Activated naive CD8-positive, alpha-beta T cell treated with anti-CD3 and anti-CD28 coated beads, Interleukin-2, amount 50 U/mL, for 16 hours (primary cell): ENCODE data around the gene ZFAND2B.

Experiments
- DNase-seq: peaks from one replicate; pipeline ENCODE4 v3.0.0-alpha.2; 2020; ENCODE audit warnings: low read depth, low spot score

The ZFAND2B gene, protein sequence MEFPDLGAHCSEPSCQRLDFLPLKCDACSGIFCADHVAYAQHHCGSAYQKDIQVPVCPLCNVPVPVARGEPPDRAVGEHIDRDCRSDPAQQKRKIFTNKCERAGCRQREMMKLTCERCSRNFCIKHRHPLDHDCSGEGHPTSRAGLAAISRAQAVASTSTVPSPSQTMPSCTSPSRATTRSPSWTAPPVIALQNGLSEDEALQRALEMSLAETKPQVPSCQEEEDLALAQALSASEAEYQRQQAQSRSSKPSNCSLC

DNA sequence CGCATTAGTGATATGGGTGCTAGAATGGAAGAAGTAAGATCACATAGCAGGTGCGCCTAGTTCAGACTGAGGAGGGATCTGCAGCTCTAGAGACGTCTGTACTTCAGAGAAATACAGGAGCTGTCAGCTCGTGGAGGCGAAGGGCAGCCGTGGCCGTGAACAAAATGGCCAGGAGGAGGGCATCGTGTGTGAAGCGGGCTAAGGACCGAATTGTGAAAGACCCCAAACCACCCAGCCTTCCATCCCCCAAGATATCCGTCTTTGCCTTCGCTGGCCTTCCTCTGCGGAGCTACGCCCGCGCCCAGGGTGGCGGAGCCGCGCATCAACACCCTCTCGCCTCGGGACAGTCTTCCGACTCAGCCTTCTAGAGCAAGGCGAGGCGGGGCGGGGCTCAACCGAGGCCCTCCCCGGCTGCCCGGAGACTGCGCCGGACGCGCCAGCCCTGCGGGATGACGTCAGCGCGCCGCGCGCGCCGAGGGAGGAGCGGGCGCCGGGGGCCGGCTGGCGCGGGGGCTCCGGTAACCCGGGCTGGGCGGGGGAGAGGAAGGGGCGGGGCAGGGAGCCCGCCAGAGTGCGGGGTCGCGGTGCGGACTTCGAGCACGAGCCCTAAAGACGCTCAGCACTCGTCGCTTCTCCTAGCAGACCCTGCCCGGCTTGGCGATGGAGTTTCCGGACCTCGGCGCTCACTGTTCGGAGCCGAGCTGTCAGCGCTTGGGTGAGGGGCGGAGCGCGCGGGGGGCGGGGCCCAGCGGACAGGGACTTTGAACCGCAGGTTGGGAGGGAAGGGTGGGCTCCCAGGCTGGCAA lies at the start of gene ZFAND2B:
TSS of gene ZFAND2B (plus strand) at position 455 of the 806 bp plus-strand sequence. CDS start at position 661, 206 bp downstream.
- peak; percentile 87 for DNase-seq

DNA sequence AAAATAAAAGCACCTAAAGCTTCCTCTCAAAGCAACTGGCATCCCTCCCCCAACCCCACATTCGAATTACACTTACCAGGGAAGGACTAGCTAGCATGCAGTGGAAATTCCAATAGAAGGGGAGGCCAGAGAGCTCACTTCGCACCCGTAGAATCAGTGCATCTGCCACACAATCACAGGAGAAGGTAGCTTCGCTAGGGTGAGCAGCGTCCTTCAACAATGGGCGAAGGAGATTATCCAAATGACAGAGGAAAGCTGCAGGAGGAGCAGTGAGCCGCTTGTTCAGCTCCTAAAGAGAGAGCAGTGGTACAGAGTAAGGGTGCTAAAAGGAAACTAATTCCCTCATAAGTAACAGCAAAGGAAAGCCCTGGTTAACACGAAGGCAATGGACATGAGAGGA lies 49.2 kb upstream of the ZFAND2B start:
- DNase-seq = no peak

DNA sequence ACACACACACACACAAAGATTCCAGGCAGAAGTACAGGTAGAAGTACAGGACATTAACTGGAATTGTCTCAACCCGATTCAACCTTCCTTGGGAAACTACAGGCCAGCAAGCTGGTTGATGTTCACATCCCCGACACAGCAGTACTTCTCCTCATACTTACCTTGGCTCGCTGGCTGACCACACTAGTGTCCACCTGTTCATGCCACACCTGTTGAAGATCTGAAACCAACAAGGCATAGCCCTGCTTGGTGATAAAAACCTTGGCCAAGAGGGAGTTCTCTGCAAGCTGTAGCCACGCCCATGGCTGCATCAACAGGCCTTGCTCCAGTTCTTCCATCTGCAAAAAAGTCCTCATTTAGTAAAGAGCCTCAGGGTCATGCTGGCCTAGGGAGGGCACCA lies 48.6 kb upstream of the ZFAND2B start:
- DNase-seq = no peak

- DNase-seq = no peak
These were observed 48.0 kb upstream of the ZFAND2B start for GRCh38 chr2:219158586-219158985.

GRCh38 chr2:219159771-219160185 lies 46.8 kb upstream of the ZFAND2B start:
- no peak for DNase-seq

- DNase-seq = peak; percentile 86
These were observed 46.2 kb upstream of the ZFAND2B start, which contains the start of gene NHEJ1 for GRCh38 chr2:219160186-219161017. Gene NHEJ1, minus strand, starts transcription at chr2:219160815. Its CDS starts 2,453 bp downstream, at chr2:219158362.

- DNase-seq = no peak
These were observed 45.5 kb upstream of the ZFAND2B start for GRCh38 chr2:219161097-219161496.

- DNase-seq = no peak
These were observed 43.4 kb upstream of the ZFAND2B start for GRCh38 chr2:219163156-219163555.

DNA sequence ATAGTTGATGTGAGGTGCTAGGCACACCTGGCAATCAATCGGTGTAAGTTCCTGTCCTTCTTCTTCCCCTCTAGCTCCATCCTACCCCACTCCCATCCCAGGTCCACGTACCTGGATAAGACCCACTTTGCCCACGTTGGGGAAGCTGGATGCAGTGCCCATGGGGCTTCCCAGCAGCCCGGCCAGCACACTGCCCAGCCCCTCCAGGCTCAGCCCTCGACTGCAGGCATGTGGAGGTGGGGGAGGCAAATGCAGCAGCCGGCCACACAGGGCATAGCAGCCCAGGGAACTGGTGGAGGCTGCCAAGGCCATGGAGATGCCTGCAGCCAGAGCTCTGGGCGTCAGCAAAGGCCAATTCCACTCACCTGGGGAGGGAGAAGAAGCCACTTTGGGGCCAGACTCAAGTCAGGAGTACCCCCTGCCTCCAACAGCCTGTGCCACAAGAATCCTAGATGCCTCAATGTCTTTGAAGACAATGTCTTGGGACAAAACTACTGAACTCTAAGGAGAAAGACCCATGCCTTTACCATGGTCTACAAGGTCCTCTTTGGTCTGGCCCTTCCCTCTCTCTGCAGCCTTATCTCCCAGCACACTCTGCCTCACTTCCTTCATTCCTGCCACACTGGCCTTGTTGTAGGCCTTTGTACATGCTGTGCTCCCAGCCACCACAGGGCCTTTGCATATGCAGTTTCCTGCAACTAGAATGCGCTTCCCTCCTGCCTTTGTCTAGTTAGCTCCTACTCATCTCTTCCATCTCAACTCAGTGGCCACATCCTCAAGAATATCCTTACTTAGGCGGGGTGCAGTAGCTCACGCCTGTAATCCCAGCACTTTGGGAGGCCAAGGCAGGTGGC lies 41.3 kb upstream of the ZFAND2B start:
- no peak for DNase-seq

DNA sequence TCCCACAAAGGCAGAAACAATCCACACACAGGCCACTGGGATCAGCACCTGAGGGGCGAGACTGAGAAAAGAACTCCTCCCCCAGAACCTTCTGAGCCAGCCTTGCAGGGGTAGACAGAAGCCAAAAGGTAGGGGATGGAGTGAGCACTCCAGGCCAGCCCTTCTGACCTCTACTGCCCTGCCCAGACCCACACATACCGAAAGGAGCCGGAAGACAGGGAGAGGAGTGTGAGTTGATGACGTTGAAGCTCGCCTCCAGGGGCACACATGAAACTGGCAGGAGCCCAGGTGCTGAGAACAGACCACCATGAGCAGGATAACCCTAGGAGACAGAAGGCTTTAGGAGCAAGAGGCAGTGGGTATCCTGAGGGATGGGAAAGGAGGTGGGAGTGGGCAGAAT lies 38.6 kb upstream of the ZFAND2B start:
- DNase-seq = no peak

GRCh38 chr2:219168526-219168925 lies 38.1 kb upstream of the ZFAND2B start:
- no peak for DNase-seq

DNA sequence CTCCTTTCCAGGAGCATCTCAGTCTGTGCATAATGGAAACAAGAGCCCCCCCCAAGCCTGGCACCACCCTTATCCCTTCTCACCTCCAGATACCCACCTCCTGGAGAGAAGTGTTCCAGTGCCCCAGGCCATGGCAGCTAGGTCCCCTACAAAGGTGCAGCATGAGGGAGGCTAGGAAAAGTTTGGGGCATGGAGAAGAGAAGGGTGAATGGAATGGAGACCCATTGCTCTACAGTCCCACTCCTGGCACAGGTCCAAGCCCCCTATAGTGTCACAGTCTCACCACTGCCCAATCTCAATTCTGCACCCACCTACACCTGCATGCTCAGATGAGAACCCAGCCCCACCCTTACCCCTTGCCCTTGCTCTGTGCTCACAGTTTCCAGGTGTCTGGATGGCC lies 37.6 kb upstream of the ZFAND2B start:
- DNase-seq = no peak

GRCh38 chr2:219169930-219170654 lies 36.5 kb upstream of the ZFAND2B start, which contains the start of gene SLC23A3:
Gene SLC23A3, minus strand, starts transcription at chr2:219170029. Its CDS starts 45 bp downstream, at chr2:219169984.
- DNase-seq = no peak

DNA sequence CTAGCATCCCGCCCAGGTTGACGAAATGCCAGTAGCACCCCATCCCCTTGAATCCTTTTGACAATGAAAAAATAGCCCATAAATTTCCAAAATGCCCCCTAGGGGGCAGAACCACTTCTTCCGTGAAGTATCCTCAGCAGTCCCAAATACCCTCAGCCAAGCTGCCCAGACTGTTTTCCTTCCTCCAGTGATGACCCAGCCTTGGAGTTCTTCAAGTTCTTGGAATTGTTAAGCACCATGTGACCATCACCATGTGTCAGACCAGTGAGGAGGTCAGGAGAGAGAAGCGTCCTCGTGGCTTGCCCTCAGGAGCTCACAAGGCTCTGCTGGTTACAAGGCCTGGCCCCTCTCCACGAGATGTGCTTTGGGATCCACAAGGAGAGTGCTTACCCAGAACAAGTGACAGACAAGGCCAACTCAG lies 35.3 kb upstream of the ZFAND2B start:
- DNase-seq = no peak

- DNase-seq = no peak
These were observed 34.1 kb upstream of the ZFAND2B start for GRCh38 chr2:219172231-219173154.

DNA sequence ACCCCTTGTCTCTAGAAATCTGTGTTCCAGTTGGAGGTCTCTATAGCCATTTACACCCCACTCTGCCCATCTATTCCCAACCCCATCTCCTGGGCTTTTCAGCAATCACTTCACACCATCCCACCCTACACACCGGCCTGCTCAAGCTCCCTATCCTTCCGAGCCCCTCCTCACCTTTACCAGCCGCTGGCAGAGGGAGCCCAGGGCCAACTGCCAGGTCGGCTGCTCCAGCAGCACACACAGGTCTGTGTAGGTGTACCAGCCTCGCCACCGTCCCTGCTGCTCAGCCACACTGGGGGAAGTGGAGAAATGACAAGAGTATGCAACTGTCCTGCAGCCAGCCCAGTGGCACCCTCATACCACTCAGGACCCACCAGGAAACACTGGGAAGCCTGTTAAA lies 33.4 kb upstream of the ZFAND2B start:
- DNase-seq = no peak

DNA sequence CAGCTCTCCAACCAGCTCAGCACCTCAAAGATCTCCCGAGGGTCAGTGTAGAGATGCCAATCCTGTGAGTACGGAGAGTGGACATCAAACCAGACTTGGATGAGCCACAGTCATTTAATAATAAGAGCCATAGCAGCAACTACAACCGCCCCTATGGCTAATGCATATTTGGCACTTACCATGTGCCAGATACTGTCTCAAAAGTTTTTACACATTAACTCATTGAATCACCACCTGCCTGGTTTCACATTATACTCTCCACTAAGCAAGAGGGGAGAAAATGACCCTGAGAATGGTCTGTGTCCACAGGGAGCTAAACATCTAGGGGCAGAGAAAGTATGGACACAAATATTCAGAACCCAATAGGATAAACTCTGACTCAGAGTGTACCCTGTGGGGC lies 32.4 kb upstream of the ZFAND2B start:
- DNase-seq = no peak

GRCh38 chr2:219174801-219175200 lies 31.8 kb upstream of the ZFAND2B start:
- no peak for DNase-seq

DNA sequence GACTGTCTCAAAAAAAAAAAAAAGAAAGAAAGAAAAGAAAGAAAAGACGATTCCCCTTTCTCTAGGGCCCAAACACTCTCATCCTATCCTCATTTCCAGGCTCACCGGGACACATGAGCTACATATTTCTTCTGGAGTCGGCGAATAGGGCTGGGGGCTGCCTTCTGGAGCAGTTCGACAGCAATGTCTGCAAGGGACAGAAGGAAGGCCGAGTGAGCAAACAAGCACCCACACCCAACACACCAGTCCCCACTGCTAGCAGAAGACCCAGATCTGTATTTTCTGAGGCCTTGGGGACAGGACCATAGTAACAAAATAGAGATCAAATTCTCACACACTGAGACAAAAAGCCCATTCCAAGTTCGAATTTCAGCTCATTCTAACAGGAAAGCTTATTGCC lies 31.1 kb upstream of the ZFAND2B start:
- DNase-seq = no peak
